WTC11 (cell line): Measurements from ENCODE around the gene FUT7. TPM values are rescaled to one million over a fixed set of nuclear protein-coding genes. Genes with fewer than 3 reads are reported as not detected.

ENCODE experiments used
- ATAC-seq: fragments of 200-7000 bp; cut with Tn5 transposase; 2 replicates; pipeline ENCODE4 v1.10.0; 2021; ENCODE audit warnings: mild to moderate bottlenecking, moderate library complexity
- CTCF ChIA-PET: fragments of 300-600 bp; sonication (Branson Sonifier 250); formaldehyde crosslinking; loops from one replicate; lab custom pipeline; 2021; ENCODE audit warnings: antibody characterized with exemption; lab: Charles Lee
- POLR2A ChIA-PET: fragments of 350-600 bp; sonication (Branson Sonifier 250); formaldehyde crosslinking; loops from one replicate; lab custom pipeline; 2021; ENCODE audit warnings: antibody characterized with exemption; lab: Charles Lee
- DNase-seq: peaks from one replicate; pipeline ENCODE4 v3.0.0; 2021; ENCODE audit warnings: low spot score
- H3K27ac Mint-ChIP-seq: 2 replicates; pipeline ENCODE4 v1.8.0; 2021; ENCODE audit warnings: mixed read lengths
- H3K27me3 Mint-ChIP-seq: 2 replicates; pipeline ENCODE4 v1.8.0; 2021; ENCODE audit warnings: low read depth, mild to moderate bottlenecking, moderate library complexity, mixed read lengths
- H3K36me3 Mint-ChIP-seq: 2 replicates; pipeline ENCODE4 v1.8.0; 2021; ENCODE audit warnings: mixed read lengths
- H3K4me1 Mint-ChIP-seq: 2 replicates; pipeline ENCODE4 v1.8.0; 2022; ENCODE audit warnings: mixed read lengths
- H3K4me3 Mint-ChIP-seq: 2 replicates; pipeline ENCODE4 v1.8.0; 2021; ENCODE audit warnings: mild to moderate bottlenecking, moderate library complexity, mixed read lengths
- H3K9me3 Mint-ChIP-seq: 2 replicates; pipeline ENCODE4 v1.8.0; 2021; ENCODE audit warnings: mixed read lengths
- ESRRA ChIP-seq: sonication (generic); formaldehyde crosslinking; IDR thresholded peaks from 2 replicates; pipeline ENCODE4 v1.8.1; 2022; ENCODE audit warnings: mild to moderate bottlenecking, missing genetic modification reagents, borderline replicate concordance
- FOXP1 ChIP-seq: sonication (generic); formaldehyde crosslinking; IDR thresholded peaks from 2 replicates; pipeline ENCODE4 v1.8.0; 2022; ENCODE audit warnings: missing genetic modification reagents, mild to moderate bottlenecking, moderate library complexity, borderline replicate concordance
- MYBL2 ChIP-seq: sonication (generic); formaldehyde crosslinking; IDR thresholded peaks from 2 replicates; pipeline ENCODE4 v1.8.1; 2023; ENCODE audit warnings: mild to moderate bottlenecking, moderate library complexity, missing genetic modification reagents
- NFYB ChIP-seq: sonication (generic); formaldehyde crosslinking; conservative IDR thresholded peaks from 2 replicates; pipeline ENCODE4 v1.8.0; 2022; ENCODE audit warnings: low read depth, missing genetic modification reagents
- NR2C2 ChIP-seq: sonication (generic); formaldehyde crosslinking; IDR thresholded peaks from 2 replicates; pipeline ENCODE4 v1.8.0; 2022; ENCODE audit warnings: mild to moderate bottlenecking, missing genetic modification reagents
- RORB ChIP-seq: fragments of 250-450 bp; sonication (Bioruptor Pico); IDR thresholded peaks from 2 replicates; pipeline ENCODE4 v1.9.0; 2021; ENCODE audit warnings: mild to moderate bottlenecking
- SMAD4 ChIP-seq: sonication (generic); formaldehyde crosslinking; IDR thresholded peaks from 2 replicates; pipeline ENCODE4 v1.8.0; 2022; ENCODE audit warnings: mild to moderate bottlenecking, missing genetic modification reagents
- TEAD4 ChIP-seq: sonication (generic); formaldehyde crosslinking; IDR thresholded peaks from 2 replicates; pipeline ENCODE4 v1.8.0; 2022; ENCODE audit warnings: mild to moderate bottlenecking, missing genetic modification reagents
- ZNF121 ChIP-seq: sonication (generic); formaldehyde crosslinking; IDR thresholded peaks from 2 replicates; pipeline ENCODE4 v1.8.0; 2023; ENCODE audit warnings: missing genetic modification reagents
- ZNF317 ChIP-seq: sonication (generic); formaldehyde crosslinking; IDR thresholded peaks from 2 replicates; pipeline ENCODE4 v1.8.1; 2023; ENCODE audit warnings: low read depth, mild to moderate bottlenecking, moderate library complexity, missing genetic modification reagents, borderline replicate concordance
- total RNA-seq: library from RNA; stranded (reverse); gene quantifications from 3 replicates; pipeline ENCODE4 v1.2.3, GENCODE V29; 2021
- TF ChIP-seq, protein P1 (sequence below): sonication (generic); formaldehyde crosslinking; IDR thresholded peaks from 2 replicates; pipeline ENCODE4 v1.8.0; 2022; ENCODE audit warnings: mild to moderate bottlenecking, missing genetic modification reagents
- TF ChIP-seq, protein P2 (sequence below): sonication (generic); formaldehyde crosslinking; IDR thresholded peaks from 2 replicates; pipeline ENCODE4 v1.8.0; 2022; ENCODE audit warnings: missing genetic modification reagents
- TF ChIP-seq, protein P3 (sequence below): sonication (generic); formaldehyde crosslinking; IDR thresholded peaks from 2 replicates; pipeline ENCODE4 v1.8.1; 2023; ENCODE audit warnings: mild to moderate bottlenecking, missing genetic modification reagents
- TF ChIP-seq, protein P4 (sequence below): sonication (generic); formaldehyde crosslinking; IDR thresholded peaks from 2 replicates; pipeline ENCODE4 v1.8.1; 2023; ENCODE audit warnings: mild to moderate bottlenecking, moderate library complexity, missing genetic modification reagents
- TF ChIP-seq, protein P5 (sequence below): sonication (generic); formaldehyde crosslinking; IDR thresholded peaks from 2 replicates; pipeline ENCODE4 v1.8.0; 2023; ENCODE audit warnings: mild to moderate bottlenecking, missing genetic modification reagents
- TF ChIP-seq, protein P6 (sequence below): fragments of 250-450 bp; sonication (Bioruptor Pico); conservative IDR thresholded peaks from 2 replicates; pipeline ENCODE4 v1.9.0; 2021; ENCODE audit warnings: mild to moderate bottlenecking
- TF ChIP-seq, protein P7 (sequence below): fragments of 250-450 bp; sonication (Bioruptor Pico); IDR thresholded peaks from 2 replicates; pipeline ENCODE4 v2.1.2; 2022; ENCODE audit warnings: mild to moderate bottlenecking, moderate library complexity
- TF ChIP-seq, protein P8 (sequence below): sonication (generic); formaldehyde crosslinking; IDR thresholded peaks from 2 replicates; pipeline ENCODE4 v1.8.1; 2022; ENCODE audit warnings: mild to moderate bottlenecking, moderate library complexity, missing genetic modification reagents
- TF ChIP-seq, protein P9 (sequence below): sonication (generic); formaldehyde crosslinking; IDR thresholded peaks from 2 replicates; pipeline ENCODE4 v1.8.0; 2022; ENCODE audit warnings: mild to moderate bottlenecking, missing genetic modification reagents

The FUT7 gene
- total RNA-seq, 1 experiment from 2014 or later, result not detected

DNA sequence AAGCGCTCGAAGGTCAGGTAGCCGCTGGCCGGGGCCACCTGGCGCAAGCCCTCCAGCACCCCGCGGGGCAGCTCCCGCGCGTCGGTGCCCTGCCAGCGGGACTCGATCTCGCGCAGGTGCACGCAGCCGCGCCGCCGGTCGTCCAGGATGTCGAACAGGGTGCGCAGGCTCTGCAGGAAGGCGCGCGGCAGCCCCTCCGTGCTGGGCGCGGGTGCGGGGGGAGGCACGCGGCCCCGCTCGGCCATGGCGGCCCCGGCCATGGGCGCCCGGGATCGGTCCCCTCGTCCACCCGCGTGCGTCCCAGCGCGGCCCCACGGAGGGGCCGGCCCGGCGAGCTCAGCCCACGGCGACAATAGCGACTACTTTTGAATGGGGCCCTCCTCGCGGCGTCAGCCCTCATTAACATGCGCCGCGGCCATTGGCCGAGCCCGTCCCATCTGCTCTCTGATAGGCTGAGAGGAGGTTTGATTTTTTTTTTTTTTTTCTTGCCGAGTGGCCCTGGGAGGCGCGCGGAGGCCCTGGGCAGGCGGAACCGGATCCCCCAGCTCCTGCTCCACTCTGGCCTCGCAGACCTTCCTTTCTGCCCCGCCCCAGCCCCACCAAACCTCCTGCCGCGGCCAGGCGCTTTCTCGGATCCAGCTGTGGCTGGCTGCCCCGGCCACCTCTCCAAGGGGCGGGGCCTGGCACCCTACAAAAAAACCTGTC is 38.5 kb upstream of the FUT7 start, which contains the start of gene SAPCD2:
Gene SAPCD2, minus strand, starts transcription at position 357 of the 705 bp plus-strand sequence. Its CDS starts 97 bp downstream, at position 260.
- Mint-ChIP-seq H3K27ac (peak within 1 kb of the TSS; percentile 95), H3K27me3 (no peaks in the 10 kb centered on the region), H3K9me3 (no peaks in the 10 kb centered on the region), H3K36me3 (peaks cover 3% of the 10 kb centered on the region), H3K4me3 (peak within 1 kb of the TSS; percentile 71), H3K4me1 (peaks cover 34% of the 10 kb centered on the region)
- POLR2A ChIA-PET, result interaction anchor here (0.6 to 2.9 kb wide), 7 partner anchors 15 to 170 kb away, joined by 3 to 21 read pairs (median 5); partner anchors contain the start of genes MAN1B1 and TPRN
- CTCF ChIA-PET, result interaction anchor here (0.7 to 10.4 kb wide), 34 partner anchors 7 to 532 kb away, joined by 3 to 240 read pairs (median 5); partner anchors contain the start of genes ABCA2, ENTPD2, EXD3 and LCN8
- ATAC-seq (peak; percentile 84), DNase-seq (peak; percentile 88)
- TF ChIP-seq NFYB (CRISPR knock-in tag) (0 out of 2 replicates have a peak, but pooled peaks have one; percentile 24), TEAD4 (CRISPR knock-in tag) (no peak), NR2C2 (CRISPR knock-in tag) (no peak), MYBL2 (CRISPR knock-in tag) (peak; percentile 87), ESRRA (CRISPR knock-in tag) (no peak), RORB (CRISPR knock-in tag) (no peak), ZNF317 (CRISPR knock-in tag) (no peak), SMAD4 (CRISPR knock-in tag) (no peak), ZNF121 (no peak), FOXP1 (no peak)
- TF ChIP-seq, protein P1, sequence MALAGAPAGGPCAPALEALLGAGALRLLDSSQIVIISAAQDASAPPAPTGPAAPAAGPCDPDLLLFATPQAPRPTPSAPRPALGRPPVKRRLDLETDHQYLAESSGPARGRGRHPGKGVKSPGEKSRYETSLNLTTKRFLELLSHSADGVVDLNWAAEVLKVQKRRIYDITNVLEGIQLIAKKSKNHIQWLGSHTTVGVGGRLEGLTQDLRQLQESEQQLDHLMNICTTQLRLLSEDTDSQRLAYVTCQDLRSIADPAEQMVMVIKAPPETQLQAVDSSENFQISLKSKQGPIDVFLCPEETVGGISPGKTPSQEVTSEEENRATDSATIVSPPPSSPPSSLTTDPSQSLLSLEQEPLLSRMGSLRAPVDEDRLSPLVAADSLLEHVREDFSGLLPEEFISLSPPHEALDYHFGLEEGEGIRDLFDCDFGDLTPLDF (CRISPR knock-in tag), result no peak
- TF ChIP-seq, protein P2, sequence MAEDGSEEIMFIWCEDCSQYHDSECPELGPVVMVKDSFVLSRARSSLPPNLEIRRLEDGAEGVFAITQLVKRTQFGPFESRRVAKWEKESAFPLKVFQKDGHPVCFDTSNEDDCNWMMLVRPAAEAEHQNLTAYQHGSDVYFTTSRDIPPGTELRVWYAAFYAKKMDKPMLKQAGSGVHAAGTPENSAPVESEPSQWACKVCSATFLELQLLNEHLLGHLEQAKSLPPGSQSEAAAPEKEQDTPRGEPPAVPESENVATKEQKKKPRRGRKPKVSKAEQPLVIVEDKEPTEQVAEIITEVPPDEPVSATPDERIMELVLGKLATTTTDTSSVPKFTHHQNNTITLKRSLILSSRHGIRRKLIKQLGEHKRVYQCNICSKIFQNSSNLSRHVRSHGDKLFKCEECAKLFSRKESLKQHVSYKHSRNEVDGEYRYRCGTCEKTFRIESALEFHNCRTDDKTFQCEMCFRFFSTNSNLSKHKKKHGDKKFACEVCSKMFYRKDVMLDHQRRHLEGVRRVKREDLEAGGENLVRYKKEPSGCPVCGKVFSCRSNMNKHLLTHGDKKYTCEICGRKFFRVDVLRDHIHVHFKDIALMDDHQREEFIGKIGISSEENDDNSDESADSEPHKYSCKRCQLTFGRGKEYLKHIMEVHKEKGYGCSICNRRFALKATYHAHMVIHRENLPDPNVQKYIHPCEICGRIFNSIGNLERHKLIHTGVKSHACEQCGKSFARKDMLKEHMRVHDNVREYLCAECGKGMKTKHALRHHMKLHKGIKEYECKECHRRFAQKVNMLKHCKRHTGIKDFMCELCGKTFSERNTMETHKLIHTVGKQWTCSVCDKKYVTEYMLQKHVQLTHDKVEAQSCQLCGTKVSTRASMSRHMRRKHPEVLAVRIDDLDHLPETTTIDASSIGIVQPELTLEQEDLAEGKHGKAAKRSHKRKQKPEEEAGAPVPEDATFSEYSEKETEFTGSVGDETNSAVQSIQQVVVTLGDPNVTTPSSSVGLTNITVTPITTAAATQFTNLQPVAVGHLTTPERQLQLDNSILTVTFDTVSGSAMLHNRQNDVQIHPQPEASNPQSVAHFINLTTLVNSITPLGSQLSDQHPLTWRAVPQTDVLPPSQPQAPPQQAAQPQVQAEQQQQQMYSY (CRISPR knock-in tag), result no peak; the same call in 1 of the 2 replicates
- TF ChIP-seq, protein P3, sequence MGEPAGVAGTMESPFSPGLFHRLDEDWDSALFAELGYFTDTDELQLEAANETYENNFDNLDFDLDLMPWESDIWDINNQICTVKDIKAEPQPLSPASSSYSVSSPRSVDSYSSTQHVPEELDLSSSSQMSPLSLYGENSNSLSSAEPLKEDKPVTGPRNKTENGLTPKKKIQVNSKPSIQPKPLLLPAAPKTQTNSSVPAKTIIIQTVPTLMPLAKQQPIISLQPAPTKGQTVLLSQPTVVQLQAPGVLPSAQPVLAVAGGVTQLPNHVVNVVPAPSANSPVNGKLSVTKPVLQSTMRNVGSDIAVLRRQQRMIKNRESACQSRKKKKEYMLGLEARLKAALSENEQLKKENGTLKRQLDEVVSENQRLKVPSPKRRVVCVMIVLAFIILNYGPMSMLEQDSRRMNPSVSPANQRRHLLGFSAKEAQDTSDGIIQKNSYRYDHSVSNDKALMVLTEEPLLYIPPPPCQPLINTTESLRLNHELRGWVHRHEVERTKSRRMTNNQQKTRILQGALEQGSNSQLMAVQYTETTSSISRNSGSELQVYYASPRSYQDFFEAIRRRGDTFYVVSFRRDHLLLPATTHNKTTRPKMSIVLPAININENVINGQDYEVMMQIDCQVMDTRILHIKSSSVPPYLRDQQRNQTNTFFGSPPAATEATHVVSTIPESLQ, result no peak
- TF ChIP-seq, protein P4, sequence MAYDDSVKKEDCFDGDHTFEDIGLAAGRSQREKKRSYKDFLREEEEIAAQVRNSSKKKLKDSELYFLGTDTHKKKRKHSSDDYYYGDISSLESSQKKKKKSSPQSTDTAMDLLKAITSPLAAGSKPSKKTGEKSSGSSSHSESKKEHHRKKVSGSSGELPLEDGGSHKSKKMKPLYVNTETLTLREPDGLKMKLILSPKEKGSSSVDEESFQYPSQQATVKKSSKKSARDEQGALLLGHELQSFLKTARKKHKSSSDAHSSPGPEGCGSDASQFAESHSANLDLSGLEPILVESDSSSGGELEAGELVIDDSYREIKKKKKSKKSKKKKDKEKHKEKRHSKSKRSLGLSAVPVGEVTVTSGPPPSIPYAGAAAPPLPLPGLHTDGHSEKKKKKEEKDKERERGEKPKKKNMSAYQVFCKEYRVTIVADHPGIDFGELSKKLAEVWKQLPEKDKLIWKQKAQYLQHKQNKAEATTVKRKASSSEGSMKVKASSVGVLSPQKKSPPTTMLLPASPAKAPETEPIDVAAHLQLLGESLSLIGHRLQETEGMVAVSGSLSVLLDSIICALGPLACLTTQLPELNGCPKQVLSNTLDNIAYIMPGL (CRISPR knock-in tag), result no peak
- TF ChIP-seq, protein P5, sequence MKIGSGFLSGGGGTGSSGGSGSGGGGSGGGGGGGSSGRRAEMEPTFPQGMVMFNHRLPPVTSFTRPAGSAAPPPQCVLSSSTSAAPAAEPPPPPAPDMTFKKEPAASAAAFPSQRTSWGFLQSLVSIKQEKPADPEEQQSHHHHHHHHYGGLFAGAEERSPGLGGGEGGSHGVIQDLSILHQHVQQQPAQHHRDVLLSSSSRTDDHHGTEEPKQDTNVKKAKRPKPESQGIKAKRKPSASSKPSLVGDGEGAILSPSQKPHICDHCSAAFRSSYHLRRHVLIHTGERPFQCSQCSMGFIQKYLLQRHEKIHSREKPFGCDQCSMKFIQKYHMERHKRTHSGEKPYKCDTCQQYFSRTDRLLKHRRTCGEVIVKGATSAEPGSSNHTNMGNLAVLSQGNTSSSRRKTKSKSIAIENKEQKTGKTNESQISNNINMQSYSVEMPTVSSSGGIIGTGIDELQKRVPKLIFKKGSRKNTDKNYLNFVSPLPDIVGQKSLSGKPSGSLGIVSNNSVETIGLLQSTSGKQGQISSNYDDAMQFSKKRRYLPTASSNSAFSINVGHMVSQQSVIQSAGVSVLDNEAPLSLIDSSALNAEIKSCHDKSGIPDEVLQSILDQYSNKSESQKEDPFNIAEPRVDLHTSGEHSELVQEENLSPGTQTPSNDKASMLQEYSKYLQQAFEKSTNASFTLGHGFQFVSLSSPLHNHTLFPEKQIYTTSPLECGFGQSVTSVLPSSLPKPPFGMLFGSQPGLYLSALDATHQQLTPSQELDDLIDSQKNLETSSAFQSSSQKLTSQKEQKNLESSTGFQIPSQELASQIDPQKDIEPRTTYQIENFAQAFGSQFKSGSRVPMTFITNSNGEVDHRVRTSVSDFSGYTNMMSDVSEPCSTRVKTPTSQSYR, result no peak
- TF ChIP-seq, protein P6, sequence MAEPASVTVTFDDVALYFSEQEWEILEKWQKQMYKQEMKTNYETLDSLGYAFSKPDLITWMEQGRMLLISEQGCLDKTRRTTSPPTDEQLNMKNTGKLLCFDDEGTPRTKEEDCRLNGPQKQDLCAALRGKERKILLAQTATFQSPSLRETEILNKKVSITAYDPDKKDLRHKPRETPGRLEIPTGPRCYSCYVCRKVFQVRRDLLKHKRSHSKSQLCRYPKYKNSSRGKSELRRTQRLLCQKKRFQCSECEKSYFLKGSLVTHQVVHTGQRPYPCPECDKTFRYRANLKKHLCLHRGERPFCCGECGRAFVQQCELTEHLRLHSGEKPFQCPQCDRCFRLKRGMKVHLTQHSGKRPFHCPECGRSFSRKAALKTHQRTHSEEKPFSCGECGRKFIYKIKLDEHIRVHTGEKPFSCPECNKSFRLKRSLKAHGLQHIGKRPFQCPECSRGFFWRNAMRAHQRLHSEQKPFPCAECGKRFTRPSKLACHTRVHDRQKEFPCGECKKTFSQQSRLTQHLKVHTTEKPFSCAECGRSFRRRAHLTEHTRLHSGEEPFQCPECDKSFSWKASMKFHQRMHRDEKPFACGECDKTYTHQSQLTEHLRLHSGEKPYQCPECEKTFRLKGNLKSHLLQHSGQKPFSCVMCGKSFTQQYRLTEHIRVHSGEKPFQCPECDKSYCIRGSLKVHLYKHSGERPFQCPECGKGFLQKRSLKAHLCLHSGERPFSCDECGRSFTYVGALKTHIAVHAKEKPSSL, result no peak
- TF ChIP-seq, protein P7, sequence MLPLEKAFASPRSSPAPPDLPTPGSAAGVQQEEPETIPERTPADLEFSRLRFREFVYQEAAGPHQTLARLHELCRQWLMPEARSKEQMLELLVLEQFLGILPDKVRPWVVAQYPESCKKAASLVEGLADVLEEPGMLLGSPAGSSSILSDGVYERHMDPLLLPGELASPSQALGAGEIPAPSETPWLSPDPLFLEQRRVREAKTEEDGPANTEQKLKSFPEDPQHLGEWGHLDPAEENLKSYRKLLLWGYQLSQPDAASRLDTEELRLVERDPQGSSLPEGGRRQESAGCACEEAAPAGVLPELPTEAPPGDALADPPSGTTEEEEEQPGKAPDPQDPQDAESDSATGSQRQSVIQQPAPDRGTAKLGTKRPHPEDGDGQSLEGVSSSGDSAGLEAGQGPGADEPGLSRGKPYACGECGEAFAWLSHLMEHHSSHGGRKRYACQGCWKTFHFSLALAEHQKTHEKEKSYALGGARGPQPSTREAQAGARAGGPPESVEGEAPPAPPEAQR (CRISPR knock-in tag), result no peak
- TF ChIP-seq, protein P8, sequence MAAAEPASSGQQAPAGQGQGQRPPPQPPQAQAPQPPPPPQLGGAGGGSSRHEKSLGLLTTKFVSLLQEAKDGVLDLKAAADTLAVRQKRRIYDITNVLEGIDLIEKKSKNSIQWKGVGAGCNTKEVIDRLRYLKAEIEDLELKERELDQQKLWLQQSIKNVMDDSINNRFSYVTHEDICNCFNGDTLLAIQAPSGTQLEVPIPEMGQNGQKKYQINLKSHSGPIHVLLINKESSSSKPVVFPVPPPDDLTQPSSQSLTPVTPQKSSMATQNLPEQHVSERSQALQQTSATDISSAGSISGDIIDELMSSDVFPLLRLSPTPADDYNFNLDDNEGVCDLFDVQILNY, result 0 out of 2 replicates have a peak, but pooled peaks have one; percentile 24
- TF ChIP-seq, protein P9, sequence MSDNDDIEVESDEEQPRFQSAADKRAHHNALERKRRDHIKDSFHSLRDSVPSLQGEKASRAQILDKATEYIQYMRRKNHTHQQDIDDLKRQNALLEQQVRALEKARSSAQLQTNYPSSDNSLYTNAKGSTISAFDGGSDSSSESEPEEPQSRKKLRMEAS (CRISPR knock-in tag), result 0 out of 2 replicates have a peak, but pooled peaks have one; percentile 29
